GM23248 (cell line): ENCODE results near the gene HSF4.

ENCODE experiments used
- EZH2 ChIP-seq: fragments of 200-600 bp; sonication (generic); IDR thresholded peaks from 2 replicates; pipeline ENCODE4 v1.6.1; 2018; ENCODE audit warnings: antibody characterized with exemption, mild to moderate bottlenecking; ENCODE audit not compliant: insufficient read depth, poor library complexity, severe bottlenecking
- EZH2phosphoT487 ChIP-seq: fragments of 200-600 bp; sonication (generic); IDR thresholded peaks from 2 replicates; pipeline ENCODE4 v1.6.1; 2018; ENCODE audit warnings: antibody characterized with exemption, moderate library complexity, mild to moderate bottlenecking, low read depth; ENCODE audit not compliant: insufficient read depth

DNA sequence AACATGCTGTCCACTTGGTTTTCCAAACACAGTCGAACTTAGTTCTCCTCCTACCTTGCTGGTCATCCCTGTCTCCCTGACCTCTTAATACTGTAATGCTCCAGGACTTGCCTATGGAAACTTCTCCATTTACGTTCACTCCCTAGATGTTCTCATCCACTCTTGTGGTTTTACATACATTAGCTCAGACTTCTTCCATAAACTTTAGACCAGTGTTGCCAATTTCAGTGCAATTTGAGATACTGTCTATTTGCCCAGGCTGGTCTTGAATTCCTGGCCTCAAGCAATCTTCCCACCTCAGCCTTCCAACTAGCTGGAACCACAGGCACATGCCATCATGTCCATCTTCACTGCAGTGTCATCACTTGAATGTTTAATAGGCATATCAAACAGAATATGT, 17.7 kb downstream of the HSF4 start:
- no peak for TF ChIP-seq EZH2
- TF ChIP-seq EZH2phosphoT487: no peak
